ENCODE results near the gene CORIN. TPM values are rescaled to one million over a fixed set of nuclear protein-coding genes. Genes with fewer than 3 reads are reported as not detected.

CORIN gene
- total and polyA plus RNA-seq, 2 donors (not counting 3 experiments of a cell fraction or from before 2014, with no cell fraction given): 0.07 to 0.40 TPM

GRCh38 chr4:47763279-47763678 is 74.6 kb downstream of the CORIN start:
- no peak overlapping the region for H3K4me3 ChIP-seq (replicated peaks in 1 of 3; ENCODE audit: insufficient read depth in 1 of 3, low read depth in 1 of 3, low read length in 3 of 3)
- dilution Hi-C loops (cut with MboI; ENCODE audit: extremely low pct_ligation_motif_present, low sequenced_read_pairs) (no loop called here), intact Hi-C loops (cut with micrococcal nuclease) (no loop called here)
- FAIRE-seq (no peak), DNase-seq (ENCODE audit: low read depth, low spot score) (no peak)
- no peaks in the 10 kb centered on the region for H3K9me1 ChIP-seq (replicated peaks; ENCODE audit: control insufficient read depth, extremely low read depth, insufficient read depth, low read length)
- H3K27me3 ChIP-seq (ENCODE audit: control insufficient read depth in 2 of 2, insufficient read depth in 2 of 2, low read length in 2 of 2): peaks cover 0 to 2% of the 10 kb centered on the region in 2 experiments
- BruUV-seq (replicated peaks): no TSS peak
- no peak overlapping the region for H3K9ac ChIP-seq (replicated peaks; ENCODE audit: extremely low read depth, insufficient read depth, low read length)
- no peaks in the 10 kb centered on the region for H3K36me3 ChIP-seq (ENCODE audit: control insufficient read depth in 2 of 2, extremely low read depth in 1 of 2, insufficient read depth in 2 of 2, low read length in 2 of 2)
- H2AFZ ChIP-seq (ENCODE audit: low read depth, low read length): no peak overlapping the region
- H3K4me2 ChIP-seq (ENCODE audit: insufficient read depth, low read length): no peak overlapping the region
- CTCF ChIA-PET: no interaction called here
- no peaks in the 10 kb centered on the region for H3K9me3 ChIP-seq (replicated peaks; ENCODE audit: control insufficient read depth, insufficient read depth, low read length)
- H3K27ac ChIP-seq (ENCODE audit: insufficient read depth, low read depth, low read length): no peak overlapping the region
- no peaks in the 10 kb centered on the region for H4K20me1 ChIP-seq (replicated peaks; ENCODE audit: control insufficient read depth, extremely low read depth, insufficient read depth, low read length)
- H3K79me2 ChIP-seq (ENCODE audit: control insufficient read depth, insufficient read depth, low read length): no peaks in the 10 kb centered on the region
- TF ChIP-seq FOS (IDR thresholded peaks at IDR 0.05; ENCODE audit: borderline replicate concordance, insufficient read depth, low read length) (no peak), POLR2A (IDR thresholded peaks at IDR 0.05; ENCODE audit: low read depth, low read length) (no peak), CTCF (IDR thresholded peaks at IDR 0.05; ENCODE audit: extremely low read depth in 1 of 2, insufficient read depth in 1 of 2, low read depth in 1 of 2, low read length in 2 of 2) (no peak)
- POLR2A ChIA-PET: no interaction called here
- no peaks in the 10 kb centered on the region for H3K4me1 ChIP-seq (ENCODE audit: control insufficient read depth, extremely low read depth, insufficient read depth, low read length)

- TF ChIP-seq EZH2 (IDR thresholded peaks at IDR 0.05; ENCODE audit: borderline replicate concordance, low read depth, low read length, severe bottlenecking): no peak
- TF ChIP-seq FOS (IDR thresholded peaks at IDR 0.05; ENCODE audit: borderline replicate concordance, insufficient read depth, low read length): no peak
- no peak for TF ChIP-seq MAX (IDR thresholded peaks at IDR 0.05; ENCODE audit: insufficient read depth, insufficient read length)
- no peak for TF ChIP-seq GATA2 (IDR thresholded peaks at IDR 0.05; ENCODE audit: insufficient read depth, insufficient read length, low read depth, low read length)
- TF ChIP-seq JUN (IDR thresholded peaks at IDR 0.05; ENCODE audit: borderline replicate concordance, insufficient read depth, insufficient read length, low read depth): no peak
- no peak for TF ChIP-seq POLR2AphosphoS5 (IDR thresholded peaks at IDR 0.05; ENCODE audit: insufficient read depth, low read depth, low read length)
- TF ChIP-seq MYC (IDR thresholded peaks at IDR 0.05; ENCODE audit: low read depth, low read length): no peak
- no peak for FAIRE-seq
- dilution Hi-C loops (cut with MboI; ENCODE audit: extremely low pct_ligation_motif_present, low sequenced_read_pairs): no loop called here
Measured at GRCh38 chr4:47762376-47763266, 75.2 kb downstream of the CORIN start.

More at GRCh38 chr4:47762376-47763266, 75.2 kb downstream of the CORIN start:
- no peaks in the 10 kb centered on the region for H3K36me3 ChIP-seq (ENCODE audit: control insufficient read depth in 2 of 2, extremely low read depth in 1 of 2, insufficient read depth in 2 of 2, low read length in 2 of 2)
- no peak overlapping the region for H3K9ac ChIP-seq (replicated peaks; ENCODE audit: extremely low read depth, insufficient read depth, low read length)
- no peak overlapping the region for H3K4me2 ChIP-seq (ENCODE audit: insufficient read depth, low read length)
- H3K9me3 ChIP-seq (replicated peaks; ENCODE audit: control insufficient read depth, insufficient read depth, low read length): no peaks in the 10 kb centered on the region
- no peaks in the 10 kb centered on the region for H3K4me1 ChIP-seq (ENCODE audit: control insufficient read depth, extremely low read depth, insufficient read depth, low read length)
- intact Hi-C loops (cut with micrococcal nuclease): no loop called here
- BruUV-seq (replicated peaks): no TSS peak
- H3K27ac ChIP-seq (ENCODE audit: insufficient read depth, low read depth, low read length): no peak overlapping the region
- H3K9me1 ChIP-seq (replicated peaks; ENCODE audit: control insufficient read depth, extremely low read depth, insufficient read depth, low read length): no peaks in the 10 kb centered on the region
- no peaks in the 10 kb centered on the region for H4K20me1 ChIP-seq (replicated peaks; ENCODE audit: control insufficient read depth, extremely low read depth, insufficient read depth, low read length)
- no peaks in the 10 kb centered on the region for H3K79me2 ChIP-seq (ENCODE audit: control insufficient read depth, insufficient read depth, low read length)
- peaks cover 0 to 2% of the 10 kb centered on the region in 2 experiments for H3K27me3 ChIP-seq (ENCODE audit: control insufficient read depth in 2 of 2, insufficient read depth in 2 of 2, low read length in 2 of 2)
- no peak for DNase-seq (ENCODE audit: low read depth, low spot score)
- no peak overlapping the region for H2AFZ ChIP-seq (ENCODE audit: low read depth, low read length)
- no peak overlapping the region for H3K4me3 ChIP-seq (replicated peaks in 1 of 3; ENCODE audit: insufficient read depth in 1 of 3, low read depth in 1 of 3, low read length in 3 of 3)
- ChIA-PET POLR2A (no interaction called here), CTCF (no interaction called here)
